Mesangial cell (primary cell): ENCODE measurements around the gene TEX10. TPM values are rescaled to one million over a fixed set of nuclear protein-coding genes. Genes with fewer than 3 reads are reported as not detected.

Experiments used
- total RNA-seq: library from RNA; depleted of rRNA; stranded (reverse); fragments of >200 nt; gene quantifications from 2 replicates; pipeline ENCODE4 v1.2.3, GENCODE V29; 2015

TEX10 gene
- total RNA-seq: 12.4 and 22.7 TPM in 2 replicates

DNA sequence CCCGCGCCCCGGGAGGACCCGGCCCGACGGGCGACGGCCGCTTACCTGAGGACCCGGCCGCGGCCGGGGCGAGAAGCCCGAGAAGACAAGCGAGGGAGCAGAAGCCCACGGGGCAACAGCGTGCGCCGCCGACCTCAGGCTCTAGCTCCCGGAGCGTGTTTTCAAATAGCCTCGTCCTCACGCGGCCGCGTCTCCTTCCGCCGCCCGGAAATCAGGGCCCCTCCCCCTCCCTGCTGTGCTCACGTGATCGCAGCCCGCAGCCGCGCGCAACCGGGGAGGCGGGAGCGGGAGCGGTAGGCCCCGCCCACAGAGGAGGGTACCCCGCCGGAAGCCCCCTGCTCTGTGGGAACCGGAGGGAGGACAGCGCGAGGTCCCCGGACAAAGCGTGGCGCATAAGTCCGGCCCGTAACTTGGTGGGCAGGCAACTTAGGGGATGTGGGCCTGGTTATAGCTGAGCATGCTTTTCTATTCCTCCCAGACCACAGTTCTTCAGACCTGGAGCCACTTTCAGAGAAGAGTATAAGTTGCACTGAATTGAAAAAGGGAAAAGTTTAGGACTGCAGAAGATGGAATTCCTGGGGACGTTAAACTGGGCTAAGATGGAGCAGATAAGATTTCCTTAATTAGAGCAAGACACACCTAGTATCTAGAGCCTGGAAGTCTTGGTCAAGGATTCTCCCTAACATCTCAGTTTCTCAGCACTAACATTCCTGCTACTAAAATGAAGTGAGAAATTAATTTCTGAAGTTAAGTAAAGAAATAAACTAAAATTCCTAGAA, at the start of gene TEX10:
Gene TEX10, minus strand, starts transcription at position 216 of the 779 bp plus-strand sequence. CDS start 3,579 bp downstream, outside the sequence.

Other genes starting within 250 kb of the TEX10 start
- 40.3 and 50.5 TPM in 2 replicates for gene MSANTD3, start 74.2 kb upstream of the TEX10 start, total RNA-seq
- 3.3 and 3.9 TPM in 2 replicates for gene TMEFF1, start 120.2 kb upstream of the TEX10 start, total RNA-seq
- 0.25 and 0.33 TPM in 2 replicates for gene CAVIN4, start 225.1 kb upstream of the TEX10 start, total RNA-seq